Stimulated activated CD4-positive, alpha-beta T cell treated with anti-CD3 and anti-CD28 coated beads, Interleukin-1b, Interleukin-23, amount 100 ng/mL, for 24 hours (primary cell): ENCODE measurements around the gene DEDD2.

Experiments used
- DNase-seq, 4 experiments: peaks; one replicate each; pipeline ENCODE4 v3.0.0-alpha.2; 2020; ENCODE audit warnings: low read depth in 4 of 4, low spot score in 1 of 4

Gene DEDD2

GRCh38 chr19:42228641-42229040, 11.2 kb upstream of the DEDD2 start:
- DNase-seq, result no peak

- no peak for DNase-seq
These were observed 9.4 kb upstream of the DEDD2 start for GRCh38 chr19:42226886-42227285.

- DNase-seq, result no peak
These were observed 8.3 kb upstream of the DEDD2 start for GRCh38 chr19:42225718-42226292.

GRCh38 chr19:42224940-42225717, 7.7 kb upstream of the DEDD2 start:
- DNase-seq, result no peak

GRCh38 chr19:42220751-42221097, 3.2 kb upstream of the DEDD2 start:
- no peak for DNase-seq

GRCh38 chr19:42219812-42220750, 2.6 kb upstream of the DEDD2 start, which contains the start of gene ZNF526:
Gene ZNF526 (plus strand): TSS chr19:42220312. CDS start chr19:42224404, 4,092 bp downstream.
- DNase-seq, result peak; percentile 79 to 96 (median 93)

- no peak for DNase-seq
These were observed 591 bp downstream of the DEDD2 start for GRCh38 chr19:42216653-42217519.

- DNase-seq, result no peak
These were observed 2.5 kb downstream of the DEDD2 start for GRCh38 chr19:42214810-42215485.

GRCh38 chr19:42212886-42213285, 4.6 kb downstream of the DEDD2 start:
- no peak for DNase-seq

- no peak for DNase-seq
These were observed 8.9 kb downstream of the DEDD2 start for GRCh38 chr19:42208612-42209011.

- DNase-seq, result no peak
These were observed 9.7 kb downstream of the DEDD2 start for GRCh38 chr19:42207767-42208271.

GRCh38 chr19:42206871-42207755, 10.4 kb downstream of the DEDD2 start:
- DNase-seq, result no peak

- no peak for DNase-seq
These were observed 12.8 kb downstream of the DEDD2 start for GRCh38 chr19:42204664-42205063.

GRCh38 chr19:42203700-42204099, 13.8 kb downstream of the DEDD2 start:
- no peak for DNase-seq

GRCh38 chr19:42202290-42202880, 15.1 kb downstream of the DEDD2 start:
- no peak for DNase-seq

- DNase-seq, result peak in 1 of 4 experiments; percentile 36
These were observed 15.8 kb downstream of the DEDD2 start for GRCh38 chr19:42201489-42202289.

GRCh38 chr19:42200116-42200715, 17.3 kb downstream of the DEDD2 start:
- no peak for DNase-seq
